TTC549 (cell line): ENCODE measurements around the gene CTNNBIP1.
"Not testable (repeated sequence)": the region's sequence is repeated elsewhere in the genome, so short reads cannot be mapped to it uniquely, and the experiment has no call there.

Experiments
- FAIRE-seq: peaks from 2 replicates; lab custom pipeline; 2012; peaks lifted over from hg19 to GRCh38; lab: Jason Lieb, UNC

Gene CTNNBIP1

GRCh38 chr1:9910076-9910422 is at the start of gene CTNNBIP1:
CTNNBIP1 (minus strand) TSS chr1:9910269; CDS start chr1:9872064, 38,205 bp downstream.
- FAIRE-seq: no peak

DNA sequence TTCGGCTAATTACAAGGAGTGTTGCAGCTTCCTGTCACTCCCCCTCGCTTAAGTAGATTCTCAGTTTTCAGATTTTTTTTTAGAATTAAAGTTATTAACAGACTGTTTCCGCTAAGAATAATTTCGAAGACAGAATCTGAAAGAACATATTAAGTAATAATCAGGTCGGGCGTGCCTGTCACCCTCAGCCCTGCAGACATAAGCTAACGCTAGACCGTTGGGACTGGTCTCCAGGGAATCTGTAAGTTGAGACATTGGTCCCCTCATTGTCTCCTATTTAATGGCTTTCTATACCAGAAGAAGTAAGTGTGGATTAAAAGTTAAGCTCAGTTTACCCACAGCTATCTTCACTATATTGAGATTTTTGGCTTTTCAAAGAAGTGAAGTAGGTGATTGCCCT is 47.7 kb upstream of the CTNNBIP1 start:
- no peak for FAIRE-seq

GRCh38 chr1:9946315-9946714 is 36.2 kb upstream of the CTNNBIP1 start:
- FAIRE-seq: no peak

DNA sequence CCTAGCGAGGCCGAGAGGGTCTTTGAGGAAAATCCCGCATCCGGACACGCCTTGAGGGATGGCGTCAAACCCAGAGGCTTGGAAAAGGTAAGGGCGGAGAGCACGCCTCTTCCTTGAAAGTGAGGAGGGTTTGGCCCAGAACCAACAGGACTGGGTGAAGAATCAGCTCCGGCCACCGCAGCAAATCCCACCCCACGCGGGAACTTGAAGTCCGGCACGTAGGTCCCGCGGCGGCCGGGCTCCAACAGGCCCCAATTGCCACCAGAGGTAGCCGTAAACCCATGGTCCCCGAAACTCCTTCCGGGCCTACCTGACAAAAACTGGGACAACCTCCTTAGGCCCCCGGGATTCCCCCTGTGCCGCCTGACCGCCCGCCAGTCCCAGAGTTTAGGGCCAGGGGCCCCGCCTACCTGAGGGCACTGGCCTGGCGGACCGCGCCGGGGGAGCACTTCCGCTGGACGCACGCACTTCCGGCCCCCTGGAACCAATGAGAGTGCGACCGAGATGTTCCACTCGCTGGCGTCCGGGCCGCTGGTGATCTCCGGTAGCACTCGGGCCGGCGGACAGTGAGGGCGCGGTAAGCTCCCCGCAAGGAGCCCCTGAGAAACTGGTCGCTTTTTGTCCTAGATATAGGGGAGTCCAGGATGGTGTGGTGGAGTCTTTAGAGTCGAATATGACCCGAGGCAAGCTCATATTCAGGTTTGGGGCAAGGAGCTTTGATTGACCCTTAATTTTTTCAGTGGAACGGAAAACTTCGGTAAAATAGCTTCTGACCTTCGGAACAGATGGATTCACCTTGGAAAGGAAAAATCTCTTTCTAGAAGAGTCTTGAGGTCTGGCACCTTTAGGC is 33.1 kb upstream of the CTNNBIP1 start, which contains the start of the genes LZIC and NMNAT1:
Gene LZIC, minus strand, starts transcription at position 453 of the 850 bp plus-strand sequence. CDS start 6,772 bp downstream, outside the sequence.
Gene NMNAT1, plus strand, starts transcription at position 537 of the 850 bp plus-strand sequence. CDS start 28,599 bp downstream, outside the sequence.
- FAIRE-seq: no peak

DNA sequence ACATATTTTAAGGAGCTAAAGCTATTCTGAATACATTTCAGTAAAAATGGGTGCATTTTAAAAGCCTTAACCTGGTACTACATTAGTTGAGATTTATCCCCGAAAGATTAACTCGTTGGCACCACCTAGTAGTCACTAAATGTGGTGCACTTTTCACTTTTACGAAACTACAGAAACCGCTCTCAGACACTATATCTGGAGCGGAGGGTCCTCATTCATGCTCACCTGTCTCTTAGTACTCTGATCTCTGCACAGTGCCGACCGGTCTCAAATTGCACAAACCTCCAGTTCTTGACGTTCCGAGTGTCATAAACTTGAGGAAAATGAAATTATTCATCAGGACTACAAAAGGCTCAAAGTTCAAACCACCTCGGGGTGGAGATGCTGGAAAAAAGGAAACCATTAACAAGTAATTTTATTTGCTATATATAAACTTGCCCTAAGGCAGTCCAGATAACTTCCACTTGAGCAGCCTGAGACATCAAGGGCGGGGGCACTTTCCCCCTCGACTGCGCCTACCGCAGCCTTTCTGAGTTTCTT is 32.4 kb upstream of the CTNNBIP1 start:
- no peak for FAIRE-seq

GRCh38 chr1:9929431-9930385 is 19.6 kb upstream of the CTNNBIP1 start:
- FAIRE-seq: no peak

- FAIRE-seq: no peak
These were observed 17.2 kb upstream of the CTNNBIP1 start for GRCh38 chr1:9927259-9927658.

DNA sequence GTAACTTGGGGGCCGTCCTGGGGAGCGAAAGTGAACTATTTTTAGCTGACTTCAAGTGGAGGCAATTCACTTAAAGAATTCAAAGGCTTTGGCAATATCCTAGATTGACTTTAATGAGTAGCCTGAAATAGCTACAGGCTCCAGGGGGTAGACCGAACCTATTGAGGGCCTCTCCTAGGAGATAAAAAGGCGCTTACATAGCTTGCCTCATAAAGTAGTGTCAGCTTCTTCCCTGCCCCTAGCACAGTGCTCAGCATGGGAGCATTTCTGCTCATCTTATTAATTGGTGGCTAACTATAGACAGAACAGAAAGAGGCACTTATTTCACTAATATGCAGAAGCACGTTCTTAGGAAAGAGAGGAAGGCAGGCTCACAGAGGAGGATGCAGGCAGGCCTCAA is 12.3 kb upstream of the CTNNBIP1 start:
- FAIRE-seq: no peak

- no peak for FAIRE-seq
These were observed 10.5 kb upstream of the CTNNBIP1 start for GRCh38 chr1:9920606-9921005.

DNA sequence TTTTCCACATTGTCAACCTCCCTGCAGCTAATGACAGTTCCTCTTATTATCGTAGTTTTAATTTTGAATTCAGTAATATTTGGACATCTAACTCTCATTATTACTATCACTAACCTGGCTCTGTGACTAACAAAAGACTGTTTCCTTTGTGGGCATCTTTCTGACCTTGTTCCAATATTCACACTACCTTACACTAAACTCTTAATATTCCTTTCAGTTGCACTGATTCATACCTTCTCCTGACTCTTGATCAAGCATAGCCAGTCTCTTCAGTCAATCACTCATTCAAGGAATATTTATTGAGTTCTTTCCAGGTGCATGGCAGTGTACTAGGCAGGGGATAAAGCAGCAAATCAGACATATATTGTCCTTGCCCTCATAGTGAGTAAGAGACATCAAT is 7.8 kb upstream of the CTNNBIP1 start:
- FAIRE-seq: no peak

DNA sequence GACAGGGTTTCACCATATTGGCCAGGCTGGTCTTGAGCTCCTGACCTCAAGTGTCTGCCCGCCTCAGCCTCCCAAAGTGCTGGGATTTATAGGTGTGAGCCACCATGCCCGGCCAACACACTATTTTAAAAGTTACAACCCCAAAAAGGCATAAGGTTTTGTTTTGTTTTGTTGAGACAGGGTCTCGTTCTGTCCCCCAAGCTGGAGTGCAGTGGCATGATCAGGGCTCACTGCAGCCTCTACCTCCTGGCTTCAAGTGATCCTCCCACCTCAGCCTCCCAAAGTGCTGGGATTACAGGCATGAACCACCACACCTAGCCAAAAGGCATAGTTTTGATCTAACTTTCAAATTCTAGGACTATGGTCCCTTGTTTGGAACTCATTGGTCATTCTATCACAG is 7.4 kb upstream of the CTNNBIP1 start:
- FAIRE-seq: not testable (repeated sequence)

- FAIRE-seq: no peak
These were observed 6.4 kb upstream of the CTNNBIP1 start for GRCh38 chr1:9916452-9916851.

GRCh38 chr1:9914610-9914937 is 4.5 kb upstream of the CTNNBIP1 start:
- no peak for FAIRE-seq

DNA sequence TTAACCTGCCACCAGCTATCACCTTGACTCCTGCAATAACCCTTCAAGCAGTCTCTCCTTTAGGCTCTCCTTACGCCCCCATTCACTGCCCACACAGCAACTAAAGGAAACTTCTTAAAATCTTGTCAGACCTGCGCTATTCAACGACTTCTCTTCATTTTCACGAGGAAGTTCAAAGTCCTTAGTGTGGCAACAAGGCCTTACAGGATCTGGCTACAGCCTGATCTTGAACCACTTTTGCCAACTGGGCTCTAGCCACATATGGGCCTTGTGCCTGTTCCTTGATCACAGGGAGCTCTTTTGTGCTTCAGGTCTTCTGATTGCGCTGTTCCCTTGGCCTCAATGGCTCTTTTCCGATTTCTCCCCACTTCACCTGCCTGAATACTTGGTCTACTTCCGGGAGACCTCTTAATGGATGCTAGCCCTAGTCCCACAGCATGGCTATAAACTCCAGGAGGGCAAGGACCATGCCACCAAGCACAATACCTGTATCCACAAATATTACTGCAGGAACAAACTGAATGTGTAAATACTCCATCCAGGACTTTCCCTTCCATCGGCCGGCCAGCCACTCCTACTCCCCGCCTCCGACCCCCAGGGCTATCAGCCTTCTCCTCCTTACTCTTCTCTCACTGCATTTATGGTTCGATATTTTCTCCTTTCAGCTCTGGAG is 2.3 kb upstream of the CTNNBIP1 start:
- FAIRE-seq: no peak

GRCh38 chr1:9910423-9911178 is 532 bp upstream of the CTNNBIP1 start:
- peak; percentile 73 for FAIRE-seq

- no peak for FAIRE-seq
These were observed 629 bp downstream of the CTNNBIP1 start for GRCh38 chr1:9909234-9910046.

DNA sequence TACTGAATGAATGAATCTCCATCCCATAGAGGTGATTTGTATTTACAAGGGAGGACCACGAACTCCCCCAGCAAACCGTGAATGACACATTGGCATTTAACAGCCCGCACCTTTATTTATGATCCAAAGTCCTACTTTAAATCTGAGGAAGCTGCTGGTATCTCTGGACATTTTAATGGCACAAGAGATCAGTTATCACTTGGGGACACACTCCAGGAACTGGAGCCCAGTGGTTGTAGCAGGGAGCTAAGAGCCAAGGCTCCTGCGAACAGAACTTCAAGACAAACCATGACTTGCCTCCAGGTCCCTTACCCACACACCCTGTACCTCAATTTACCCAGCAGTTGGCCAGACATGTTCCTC is 1.2 kb downstream of the CTNNBIP1 start:
- no peak for FAIRE-seq

DNA sequence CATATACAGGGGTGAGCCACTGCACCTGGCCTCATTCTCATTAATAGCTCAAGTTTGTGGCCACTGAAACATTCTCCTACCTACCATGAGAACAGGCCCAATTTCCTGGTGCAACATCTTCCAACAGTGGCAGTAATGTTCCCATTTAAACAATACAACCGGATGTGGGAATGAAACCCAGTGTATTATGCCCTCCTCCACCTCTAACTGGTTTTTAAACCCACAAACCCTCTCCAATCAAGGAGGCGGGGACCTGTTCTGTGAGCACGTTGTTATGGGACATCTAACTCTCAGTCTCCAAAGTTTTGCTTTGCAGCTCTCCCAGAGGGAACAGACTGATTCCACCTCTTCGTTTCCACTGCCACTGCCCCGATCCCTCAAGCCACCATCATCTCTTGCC is 2.6 kb downstream of the CTNNBIP1 start:
- FAIRE-seq: no peak

GRCh38 chr1:9906466-9906865 is 3.6 kb downstream of the CTNNBIP1 start:
- no peak for FAIRE-seq

DNA sequence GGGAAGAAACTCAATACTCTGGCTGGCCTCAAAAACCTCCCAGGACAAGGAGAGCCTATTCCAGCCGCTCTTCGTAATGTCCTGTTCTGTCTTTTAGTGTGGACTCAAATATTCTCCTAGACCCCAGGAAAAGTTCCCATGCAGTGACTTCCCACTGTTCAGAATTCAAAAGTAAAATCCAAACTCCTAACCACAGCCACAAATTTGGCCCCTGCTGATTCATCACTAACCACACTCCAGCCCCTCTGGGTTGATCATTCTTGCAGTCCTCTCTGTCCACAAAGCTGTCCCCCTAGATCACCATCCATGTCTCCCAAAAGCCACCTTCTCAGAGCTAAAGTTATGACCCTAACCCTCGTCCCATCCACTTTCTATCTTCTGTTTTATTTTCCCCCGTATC is 5.1 kb downstream of the CTNNBIP1 start:
- FAIRE-seq: no peak

DNA sequence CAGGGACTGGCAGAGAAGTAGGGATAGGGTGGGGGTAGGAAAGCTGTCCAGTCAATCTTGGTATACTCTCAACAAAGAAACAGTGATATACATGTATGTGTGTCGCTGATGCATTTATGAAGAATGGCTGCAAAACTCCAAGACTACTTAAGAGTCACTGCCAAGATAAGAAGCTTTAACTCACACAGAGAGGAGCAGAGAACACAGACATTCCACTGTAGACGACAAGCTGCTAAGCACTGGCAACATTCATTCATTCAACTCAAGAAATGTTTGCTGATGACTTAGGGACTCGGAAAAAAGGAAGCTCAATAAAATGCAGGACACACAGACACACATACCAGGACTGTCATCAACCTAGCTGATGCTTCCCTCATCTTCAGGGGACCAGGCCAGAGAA is 5.5 kb downstream of the CTNNBIP1 start:
- FAIRE-seq: no peak
